Fibroblast of skin of abdomen (primary cell): Measurements from ENCODE around the gene STARD10.
"Not testable (repeated sequence)": the region's sequence is repeated elsewhere in the genome, so short reads cannot be mapped to it uniquely, and the experiment has no call there.

Experiments
- DNase-seq: peaks from one replicate; pipeline ENCODE4 v3.0.0-alpha.2; 2013

The STARD10 gene

DNA sequence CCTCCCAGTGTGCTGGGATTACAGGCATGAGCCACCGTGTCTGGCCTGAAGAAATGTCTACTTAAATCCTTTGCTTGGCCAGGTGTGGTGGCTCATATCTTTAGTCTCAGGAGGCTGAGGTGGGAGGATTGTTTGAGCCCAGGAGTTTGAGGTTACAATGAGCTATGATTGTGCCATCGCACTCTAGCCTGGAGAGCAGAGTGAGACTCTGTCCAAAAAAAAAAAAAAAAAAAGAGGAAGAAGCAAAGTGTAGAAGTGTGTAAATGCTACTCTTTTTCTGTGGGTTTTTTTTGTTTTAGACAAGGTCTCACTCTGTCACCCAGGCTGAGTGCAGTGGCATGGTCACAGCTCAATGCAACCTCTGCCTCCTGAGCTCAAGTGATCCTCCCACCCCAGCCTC is 13.9 kb upstream of the STARD10 start:
- DNase-seq, result no peak

DNA sequence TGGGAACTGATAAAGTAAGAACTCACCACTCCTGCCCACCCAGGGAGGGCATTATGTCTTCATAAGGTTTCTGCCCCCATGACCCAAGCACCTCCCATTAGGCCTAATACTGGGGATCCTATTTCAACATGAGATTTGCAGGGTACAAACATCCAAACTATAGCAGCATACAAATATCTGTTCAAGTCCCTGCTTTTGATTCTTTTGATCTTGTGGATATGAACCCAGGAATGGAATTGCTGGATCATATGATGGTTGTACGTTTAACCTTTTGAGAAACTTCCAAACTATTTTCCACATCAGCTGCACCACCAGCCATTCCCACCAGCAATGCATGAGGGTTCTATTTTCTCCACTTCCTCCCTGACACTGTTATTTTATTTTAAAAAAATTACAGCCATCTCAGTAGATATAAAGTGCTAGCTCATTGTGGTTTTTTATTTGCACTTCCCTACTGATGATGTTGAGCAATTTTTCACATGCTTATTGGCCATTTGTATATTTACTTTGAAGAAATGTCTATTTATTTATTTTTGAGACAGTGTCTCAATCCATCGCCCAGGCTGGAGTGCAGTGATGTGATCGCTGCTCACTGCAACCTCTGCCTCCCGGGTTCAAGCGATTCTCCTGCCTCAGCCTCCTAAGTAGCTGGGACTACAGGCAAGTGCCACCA is 13.3 kb upstream of the STARD10 start:
- peak; percentile 29 for DNase-seq

DNA sequence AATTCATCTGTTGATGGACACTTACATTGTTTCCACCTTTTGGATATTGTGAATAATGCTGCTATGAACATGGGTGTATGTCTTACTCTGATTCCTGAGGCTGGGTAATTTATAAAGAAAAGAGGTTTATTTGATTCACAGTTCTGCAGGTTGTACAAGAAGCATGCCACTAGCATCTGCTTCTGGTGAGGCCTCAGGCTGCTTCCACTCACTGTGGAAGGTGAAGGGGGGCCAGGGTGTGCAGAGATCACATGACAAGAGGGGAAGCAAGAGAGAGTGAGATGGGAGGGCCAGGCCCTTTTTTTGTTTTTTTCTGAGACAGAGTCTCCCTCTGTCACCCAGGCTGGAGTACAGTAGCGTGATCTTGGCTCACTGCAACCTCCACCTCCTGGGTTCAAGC is 12.5 kb upstream of the STARD10 start:
- not testable (repeated sequence) for DNase-seq

DNA sequence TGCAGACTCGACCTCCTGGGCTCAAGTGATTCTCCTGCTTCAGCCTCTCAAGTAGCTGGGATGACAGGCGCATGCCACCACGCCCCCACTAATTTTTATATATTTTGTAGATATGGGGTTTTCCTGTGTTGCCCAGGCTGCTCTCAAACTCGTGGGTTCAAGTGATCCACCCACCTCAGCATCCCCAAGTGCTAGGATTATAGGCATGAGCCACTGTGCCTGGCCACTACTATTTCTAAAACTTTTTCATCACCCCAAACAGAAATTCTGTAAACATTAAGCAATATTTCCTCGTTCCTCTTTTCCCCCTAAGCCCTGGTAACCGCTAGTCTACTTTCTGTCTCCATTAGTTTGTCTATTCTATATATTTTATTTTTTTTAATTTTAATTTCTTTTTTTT is 11.4 kb upstream of the STARD10 start:
- no peak for DNase-seq

DNA sequence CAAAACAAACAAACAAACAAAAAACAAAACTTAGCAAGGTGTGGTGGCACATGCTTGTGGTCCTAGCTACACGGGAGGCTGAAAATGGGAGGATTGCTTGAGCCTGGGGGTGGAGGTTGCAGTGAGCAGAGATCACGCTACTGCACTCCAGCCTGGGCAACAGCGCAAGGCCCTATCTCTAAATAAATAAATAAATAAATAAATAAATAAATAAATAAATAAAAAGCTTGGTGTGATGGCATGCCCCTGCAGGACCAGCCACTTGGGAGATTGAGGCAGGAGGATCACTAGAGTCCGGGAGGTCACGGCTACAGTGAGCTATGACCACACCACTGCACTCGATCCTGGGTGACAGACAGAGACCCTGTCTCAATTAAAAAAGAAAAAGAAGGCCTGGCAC is 9.0 kb upstream of the STARD10 start:
- no peak for DNase-seq

DNA sequence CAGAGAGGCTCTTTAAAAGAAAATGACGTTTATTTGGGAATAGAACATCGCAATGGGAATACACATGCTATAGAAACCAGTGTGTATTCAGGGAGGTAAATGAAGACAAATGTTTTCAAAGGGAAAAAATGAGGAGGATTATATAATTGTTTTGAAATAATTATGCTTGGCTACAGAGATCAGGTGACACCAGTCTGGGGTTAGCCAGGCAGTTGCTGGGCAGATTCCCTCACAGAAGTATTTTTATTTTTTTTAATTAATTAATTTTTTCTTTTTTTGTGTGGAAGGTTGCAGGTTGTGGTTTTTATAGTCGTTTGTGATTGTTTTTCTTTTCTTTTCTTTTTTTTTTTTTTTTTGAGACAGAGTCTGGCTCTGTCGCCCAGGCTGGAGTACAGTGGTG is 5.6 kb upstream of the STARD10 start:
- no peak for DNase-seq

DNA sequence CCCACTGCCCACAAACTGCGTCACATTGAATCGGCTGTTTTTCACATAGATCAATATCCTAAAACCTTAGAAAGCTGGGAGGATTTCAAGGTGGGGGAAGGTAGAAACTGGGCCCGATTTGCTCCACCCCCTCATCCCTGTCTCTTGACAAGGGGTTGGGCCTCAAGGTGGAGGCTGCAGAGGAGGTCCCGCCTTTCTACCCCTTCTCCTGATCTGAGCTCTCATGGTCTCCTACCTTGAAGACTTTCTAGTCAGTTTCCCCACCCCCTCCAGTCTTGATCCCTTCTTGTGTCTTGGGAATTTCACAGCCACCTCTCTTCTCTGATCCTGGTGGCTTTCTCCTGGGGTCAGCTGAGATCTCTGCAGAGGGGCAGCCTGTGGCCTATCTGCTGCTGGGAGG is 4.5 kb upstream of the STARD10 start:
- DNase-seq, result no peak

DNA sequence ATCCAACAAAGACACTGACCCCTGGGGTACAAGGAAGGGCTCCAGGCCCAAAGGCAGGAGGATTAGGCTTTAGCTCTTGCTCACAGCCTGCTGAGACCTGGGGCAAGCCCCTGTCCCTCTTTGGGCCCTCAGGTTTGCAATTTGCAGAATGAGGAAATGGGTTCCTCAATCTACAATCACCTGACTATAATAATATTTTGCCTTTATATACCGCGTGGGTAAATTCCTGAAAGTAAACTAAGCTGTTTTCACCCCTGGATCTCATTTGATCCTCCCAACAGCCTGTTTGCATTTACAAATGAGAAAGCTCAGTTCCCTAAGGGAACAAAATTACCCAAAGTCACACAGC is 797 bp downstream of the STARD10 start:
- no peak for DNase-seq

DNA sequence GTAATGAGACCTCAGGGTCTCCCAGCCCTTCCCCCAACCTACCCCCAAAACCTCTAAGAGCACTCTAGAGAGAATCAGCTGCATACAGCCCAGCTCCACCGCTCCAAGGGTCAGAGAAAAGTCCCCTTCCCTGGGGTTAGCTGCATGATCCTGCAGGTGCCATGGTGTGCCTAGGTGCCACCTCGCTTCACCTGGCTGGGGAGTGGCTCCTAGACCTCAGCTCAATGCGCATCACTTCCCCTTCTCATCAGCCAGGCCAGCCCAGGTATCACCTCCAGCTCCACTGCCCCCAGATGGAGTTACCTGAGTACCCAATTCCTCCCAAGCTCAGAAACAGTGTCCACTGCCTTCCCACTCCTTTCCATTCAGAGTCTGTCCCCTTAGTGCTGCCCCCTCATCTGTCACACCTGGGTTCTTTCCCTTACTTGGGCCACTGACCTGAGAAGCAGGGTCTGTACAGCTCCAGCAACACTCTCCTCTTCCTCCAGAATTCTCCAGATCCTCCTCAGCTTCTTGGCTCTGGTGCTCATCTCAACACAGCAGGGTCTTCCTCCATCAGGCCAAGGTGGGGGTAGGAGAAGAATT is 1.3 kb downstream of the STARD10 start:
- no peak for DNase-seq

DNA sequence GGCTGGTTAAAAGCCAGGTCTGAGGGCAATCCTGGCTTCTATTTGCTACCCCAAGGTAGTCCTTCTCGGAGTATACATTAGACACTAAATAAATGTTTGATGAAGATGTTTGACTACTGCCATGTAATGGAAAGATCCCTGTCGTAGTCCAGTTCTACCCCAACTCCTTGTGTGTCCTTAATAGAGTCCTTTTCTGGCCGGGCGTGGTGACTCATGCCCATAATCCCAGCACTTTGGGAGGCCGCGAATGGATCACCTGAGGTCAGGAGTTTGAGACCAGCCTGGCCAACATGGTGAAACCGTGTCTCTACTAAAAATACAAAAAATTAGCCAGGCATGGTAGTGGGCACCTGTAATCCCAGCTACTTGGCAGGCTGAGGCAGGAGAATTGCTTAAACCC is 2.6 kb downstream of the STARD10 start:
- not testable (repeated sequence) for DNase-seq

DNA sequence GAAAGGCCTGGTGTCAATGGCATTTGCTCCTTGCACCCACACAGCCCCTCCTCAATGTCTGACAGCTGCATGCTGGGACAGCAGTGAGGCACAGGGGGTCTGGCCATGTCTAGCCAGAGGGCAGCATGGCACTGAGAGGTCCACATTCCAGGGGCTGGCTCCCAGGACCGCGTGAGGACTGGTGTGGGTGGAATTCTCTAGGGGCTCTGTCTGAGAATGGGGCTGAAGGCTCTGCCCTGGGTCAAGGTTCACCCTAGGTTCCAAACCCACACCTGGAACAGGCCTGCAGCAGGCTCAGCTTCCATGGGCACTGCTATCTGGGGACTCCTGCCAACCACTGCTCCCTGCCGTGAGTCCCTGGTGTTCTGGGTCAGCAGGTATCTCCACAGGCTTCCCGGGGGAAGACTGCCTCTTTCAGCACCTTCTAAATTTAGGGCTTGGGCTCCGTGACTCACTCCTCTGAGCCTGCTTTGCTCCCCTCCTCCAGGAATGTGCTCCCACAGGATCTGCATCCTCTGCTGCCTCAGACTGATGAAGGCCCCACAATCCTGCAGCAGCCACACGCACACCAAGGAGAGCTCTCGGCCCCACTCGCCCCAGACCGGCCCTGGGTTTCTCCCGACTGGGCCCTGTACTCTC is 4.2 kb downstream of the STARD10 start:
- peak; percentile 90 for DNase-seq

DNA sequence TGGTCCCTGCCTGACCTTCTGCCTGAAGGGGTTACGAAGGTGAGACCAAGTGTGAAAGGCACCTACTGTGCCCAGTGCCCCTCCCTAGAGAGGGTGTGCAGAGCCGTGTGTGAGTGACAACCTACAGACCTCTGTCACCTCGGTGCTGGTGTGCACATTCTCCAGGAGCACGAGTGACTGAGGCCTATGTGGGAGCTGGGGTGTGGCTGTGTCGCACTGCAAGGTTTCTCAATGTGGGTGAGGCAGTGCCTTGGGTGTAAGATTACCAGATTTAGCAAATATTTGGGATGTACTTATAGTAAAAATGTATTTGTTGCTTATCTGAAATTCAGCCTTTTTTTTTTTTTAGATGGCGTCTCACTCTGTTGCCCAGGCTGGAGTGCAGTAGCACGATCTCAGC is 5.6 kb downstream of the STARD10 start:
- no peak for DNase-seq

DNA sequence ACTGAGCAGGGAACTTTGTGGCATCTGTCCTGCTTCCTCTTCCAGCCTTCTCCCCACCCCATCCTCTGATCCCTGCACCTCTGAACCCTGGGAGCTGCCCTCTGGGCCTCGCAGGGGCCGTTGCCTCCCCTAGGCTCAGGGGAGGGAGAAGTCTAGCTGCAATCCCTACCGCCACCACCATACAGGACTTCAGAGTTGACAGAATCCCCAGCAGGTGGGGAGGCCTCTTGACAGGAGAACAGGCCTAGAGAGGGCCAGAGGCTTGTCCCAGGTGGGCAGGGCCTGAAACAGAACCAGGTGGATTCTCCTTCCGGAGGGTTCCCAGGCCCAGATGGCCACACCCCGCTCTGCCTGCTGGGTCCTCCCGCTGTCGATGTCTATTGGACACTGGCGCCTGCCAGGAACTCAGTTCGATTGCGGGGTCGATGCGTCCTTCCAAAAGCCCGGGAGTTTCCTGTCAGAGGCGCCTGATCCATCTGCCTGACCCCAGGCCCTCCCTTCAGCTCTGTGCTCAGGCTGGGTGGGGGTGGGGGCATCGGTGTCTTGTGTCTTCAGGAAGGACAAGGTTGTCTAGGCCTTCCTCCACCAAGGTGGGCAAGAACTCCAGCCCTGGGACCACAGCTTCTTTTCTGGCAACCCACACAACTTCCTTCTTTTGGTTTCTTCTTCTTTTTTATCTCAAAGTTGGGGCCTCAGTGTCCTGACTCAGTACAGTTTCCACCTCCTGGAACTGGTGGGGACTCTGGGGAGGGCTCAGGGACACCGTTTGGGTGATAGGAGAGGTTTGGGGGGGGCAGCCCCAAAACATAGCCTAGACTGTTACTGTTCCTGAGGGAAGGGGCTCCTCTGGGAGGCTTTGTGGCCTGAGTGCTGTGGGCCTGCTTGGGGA is 6.4 kb downstream of the STARD10 start:
- DNase-seq, result no peak

DNA sequence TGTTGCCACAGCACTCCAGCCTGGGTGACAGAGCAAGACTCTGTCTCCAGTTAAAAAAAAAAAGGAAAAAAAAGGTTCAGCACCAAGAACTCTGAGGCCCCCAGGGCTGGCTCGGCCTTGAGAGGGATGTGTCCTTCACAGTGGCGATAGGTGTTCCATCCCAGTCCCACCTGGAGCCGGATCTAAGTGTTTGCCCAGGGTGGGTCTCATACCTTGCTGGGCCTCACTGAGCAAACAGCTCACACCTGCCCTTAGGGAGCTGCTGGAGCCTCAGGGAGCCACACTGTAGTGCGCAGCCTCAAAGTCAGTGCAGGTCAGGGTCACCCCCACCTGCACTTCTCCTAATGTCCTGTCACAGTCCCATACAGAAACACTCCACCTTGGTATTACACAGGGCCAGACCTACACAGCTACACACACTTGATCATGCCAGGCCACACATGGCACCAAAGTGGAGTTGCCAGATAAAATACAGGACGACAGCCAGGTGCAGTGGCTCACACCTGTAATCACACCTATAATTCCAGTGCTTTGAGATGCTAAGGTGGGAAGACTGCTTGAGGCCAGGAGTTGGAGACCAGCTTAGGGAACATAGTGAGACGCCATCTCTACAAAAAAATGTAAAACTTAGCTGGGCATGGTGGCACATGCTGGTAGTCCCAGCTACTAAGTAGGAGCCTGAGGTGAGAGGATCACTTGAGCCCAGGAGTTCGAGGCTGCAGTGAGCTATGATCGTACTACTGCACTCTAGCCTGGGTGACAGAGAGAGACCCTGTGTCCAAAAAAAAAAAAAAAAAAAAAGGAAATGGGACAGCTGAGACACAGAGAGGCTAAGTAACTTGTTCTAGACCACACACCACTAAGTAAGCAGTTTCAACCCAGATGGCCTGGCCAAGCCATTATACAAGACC is 7.3 kb downstream of the STARD10 start:
- no peak for DNase-seq

DNA sequence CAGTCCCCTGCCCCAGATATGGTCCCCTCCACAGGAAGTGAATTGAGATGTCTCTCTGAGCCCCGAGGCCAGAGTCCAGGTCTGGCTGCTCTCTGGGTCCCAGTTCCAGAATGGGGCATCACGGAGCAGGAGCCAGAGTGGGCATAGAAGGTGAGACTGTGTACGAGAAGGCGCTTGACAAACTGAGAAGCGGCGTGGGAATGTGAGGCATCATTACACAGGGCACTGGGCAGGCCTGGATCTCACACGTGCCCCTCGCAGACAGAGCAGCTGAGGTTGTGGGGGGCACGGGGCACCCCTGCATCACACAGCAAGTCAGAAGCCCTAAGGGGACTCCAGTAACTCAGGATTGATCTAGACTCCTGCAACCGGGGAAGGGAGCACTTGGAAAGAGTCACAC is 9.2 kb downstream of the STARD10 start:
- no peak for DNase-seq

DNA sequence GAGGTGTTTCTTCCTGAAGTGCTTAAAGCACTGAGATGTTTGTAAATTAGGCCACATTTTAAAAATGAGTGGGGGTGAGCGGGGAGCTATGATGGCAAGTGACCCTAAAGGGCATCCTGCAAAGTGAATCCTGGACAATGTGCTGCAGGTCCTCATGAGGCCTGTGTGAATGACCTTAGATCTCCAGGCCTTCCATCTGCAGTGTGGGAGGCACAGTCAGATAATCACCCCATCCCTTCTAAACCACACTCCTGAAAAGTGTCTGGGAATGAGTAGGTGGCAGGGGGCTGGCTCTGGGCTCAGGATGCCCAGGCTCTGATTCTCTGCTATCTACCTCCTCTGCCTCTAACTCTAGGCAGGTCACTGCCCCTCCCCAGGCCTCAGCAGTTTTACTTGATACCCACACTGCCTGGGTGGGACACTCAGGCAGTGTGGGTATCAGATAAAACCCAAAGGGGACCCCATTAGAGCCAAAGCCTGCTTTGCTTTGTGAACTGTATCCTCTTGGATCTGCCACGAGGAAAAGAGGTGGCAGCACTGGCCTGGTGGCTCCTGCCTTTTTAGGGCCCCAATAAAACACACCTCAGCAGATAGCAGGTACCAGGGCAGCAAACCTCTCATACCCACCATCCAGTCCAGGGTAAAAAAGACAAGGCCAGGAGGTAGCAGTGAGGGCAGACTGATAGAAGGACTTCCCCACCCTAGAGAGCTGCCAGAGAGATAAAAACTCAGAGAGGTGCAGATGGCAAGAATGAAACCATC is 10.5 kb downstream of the STARD10 start:
- no peak for DNase-seq

DNA sequence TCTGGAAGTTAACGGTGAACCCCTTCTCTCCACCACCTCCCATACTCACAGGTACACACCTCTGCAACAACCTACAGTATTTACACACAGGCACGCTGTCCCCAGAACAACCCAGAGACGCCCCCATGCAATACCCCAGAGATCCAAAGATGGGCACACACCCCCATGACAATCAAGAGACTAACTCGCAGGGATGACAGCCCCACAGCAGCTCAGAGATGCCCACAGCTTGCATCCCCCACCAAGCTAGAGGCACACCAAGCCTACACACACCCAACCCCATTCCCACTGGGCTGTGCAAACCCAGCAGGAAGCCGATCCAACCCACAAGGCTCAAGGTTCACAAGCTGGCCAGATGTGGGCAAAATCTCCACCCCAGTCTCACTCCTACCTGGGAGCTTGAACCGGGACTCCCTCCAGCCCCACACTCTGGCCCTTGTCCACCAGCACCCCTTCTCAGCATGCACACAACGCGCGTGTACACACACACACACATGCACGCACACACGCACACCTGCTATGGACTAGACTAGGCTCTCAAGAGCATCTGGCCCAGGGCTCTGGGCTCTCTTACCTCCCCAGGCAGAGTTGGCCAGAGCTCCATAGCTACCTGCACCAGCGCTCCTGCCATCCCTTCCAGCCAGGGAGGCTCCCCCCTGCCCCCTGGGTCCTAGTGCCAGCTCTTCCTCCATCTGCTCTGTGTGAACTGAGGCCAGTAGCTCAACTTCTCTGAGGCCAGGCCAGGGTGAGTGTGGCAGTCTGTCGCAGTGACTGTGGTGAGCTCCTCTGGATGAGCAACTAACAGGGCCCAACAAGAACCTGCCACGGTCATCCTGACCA is 11.5 kb downstream of the STARD10 start:
- DNase-seq, result no peak

DNA sequence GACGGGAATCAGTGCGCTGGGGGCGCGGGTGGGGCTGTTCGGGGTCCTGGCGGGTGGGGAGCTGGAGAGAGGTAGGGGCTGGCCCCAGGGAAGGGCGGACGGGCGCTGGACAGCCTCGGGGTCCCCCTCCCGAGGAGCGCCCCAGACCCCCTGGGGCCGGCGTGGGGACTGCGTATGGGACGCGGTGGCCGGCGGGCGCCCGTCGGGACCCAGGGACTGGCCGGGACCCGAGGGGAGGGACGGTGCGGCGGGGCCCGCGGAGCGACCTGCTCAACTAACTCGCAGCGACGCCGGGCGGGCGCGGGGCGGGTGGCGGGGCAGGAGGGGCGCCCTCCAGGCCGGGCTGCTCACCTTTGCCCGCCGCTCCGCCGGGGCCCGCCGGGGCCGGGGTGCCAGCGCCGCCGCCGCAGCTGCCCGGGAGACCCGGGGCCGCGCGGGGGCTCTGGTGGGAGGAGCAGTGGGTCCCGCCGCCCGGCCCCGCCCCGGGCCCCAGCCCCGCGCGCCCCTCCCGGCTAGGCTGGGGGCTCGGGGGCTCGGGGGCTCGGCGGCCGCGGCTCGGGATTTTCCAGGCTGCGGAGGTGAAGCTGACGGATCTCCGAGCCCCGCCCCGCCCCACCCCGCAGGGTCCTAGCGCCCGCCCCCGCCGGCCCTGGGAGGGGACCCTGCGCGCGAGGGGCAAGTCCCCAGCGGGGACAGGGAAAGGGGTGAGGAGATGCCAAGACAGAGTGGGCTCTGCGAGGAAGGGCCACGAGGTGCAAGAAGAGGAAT is 12.3 kb downstream of the STARD10 start:
- DNase-seq, result no peak

DNA sequence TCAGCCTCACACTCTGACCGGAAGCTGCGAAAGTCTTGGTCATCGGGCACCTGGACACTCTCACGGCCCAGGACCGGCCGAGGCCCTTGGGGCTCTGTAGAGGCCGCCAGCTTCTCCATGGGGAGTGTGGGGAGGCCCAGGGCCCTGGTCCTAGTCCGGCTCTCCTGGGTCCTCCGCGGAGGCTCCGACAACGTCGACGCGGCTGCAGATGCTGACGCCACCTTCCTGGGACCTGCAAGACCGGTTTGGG is 12.9 kb downstream of the STARD10 start:
- no peak for DNase-seq
